Hindlimb muscle (tissue), 1 donor: ENCODE data around the gene TMEM183A. TPM values are rescaled to one million over a fixed set of nuclear protein-coding genes. Genes with fewer than 3 reads are reported as not detected.

Experiments
- DNase-seq: peaks from one replicate; pipeline ENCODE4 v3.0.0-alpha.2; 2013
- polyA plus RNA-seq: library from polyadenylated mRNA; unstranded; fragments of 120-200 nt; gene quantifications from one replicate; pipeline ENCODE4 v1.2.1, GENCODE V29; 2013; ENCODE audit not compliant: insufficient read length

The TMEM183A gene
- polyA plus RNA-seq, 1 donor: 35.5 TPM

DNA sequence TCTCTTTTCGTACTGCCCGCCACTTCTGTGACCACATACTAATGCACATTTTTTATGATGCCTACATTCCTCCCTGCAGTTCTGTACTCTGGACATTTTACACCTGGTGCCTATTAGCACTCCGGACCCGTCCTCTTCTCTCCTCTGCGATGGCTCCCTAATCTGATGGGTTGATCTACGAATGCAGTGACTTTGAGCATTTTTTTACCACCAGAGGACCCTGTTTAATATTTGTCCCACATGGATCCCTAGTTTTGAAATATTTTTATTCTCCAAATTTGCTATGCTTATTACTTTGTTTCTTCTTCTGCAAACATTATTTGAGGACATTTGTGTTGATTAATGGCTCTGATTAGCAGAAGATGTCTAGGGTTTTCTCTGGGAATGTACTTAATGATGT, 24.3 kb downstream of the TMEM183A start:
- no peak for DNase-seq

DNA sequence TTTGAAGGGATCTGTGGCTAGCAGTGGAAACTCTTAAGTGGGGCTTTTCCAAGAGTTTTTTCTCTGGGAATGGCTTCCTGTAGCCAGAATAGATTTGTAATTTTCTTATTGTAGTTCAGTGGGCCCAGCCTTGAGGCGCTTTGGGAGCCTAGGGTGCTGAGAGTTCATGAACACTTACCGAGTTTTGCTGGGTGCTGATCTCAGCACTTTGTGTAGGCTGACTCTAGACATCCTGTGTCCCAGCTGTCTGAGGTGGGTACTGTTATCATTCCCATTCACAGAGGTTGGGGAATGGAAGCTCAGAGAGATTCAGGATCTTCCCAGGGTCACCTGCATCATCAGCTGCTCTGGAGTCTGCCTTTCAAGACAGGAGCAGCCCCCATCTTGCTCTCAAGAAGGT, 26.1 kb downstream of the TMEM183A start:
- no peak for DNase-seq

DNA sequence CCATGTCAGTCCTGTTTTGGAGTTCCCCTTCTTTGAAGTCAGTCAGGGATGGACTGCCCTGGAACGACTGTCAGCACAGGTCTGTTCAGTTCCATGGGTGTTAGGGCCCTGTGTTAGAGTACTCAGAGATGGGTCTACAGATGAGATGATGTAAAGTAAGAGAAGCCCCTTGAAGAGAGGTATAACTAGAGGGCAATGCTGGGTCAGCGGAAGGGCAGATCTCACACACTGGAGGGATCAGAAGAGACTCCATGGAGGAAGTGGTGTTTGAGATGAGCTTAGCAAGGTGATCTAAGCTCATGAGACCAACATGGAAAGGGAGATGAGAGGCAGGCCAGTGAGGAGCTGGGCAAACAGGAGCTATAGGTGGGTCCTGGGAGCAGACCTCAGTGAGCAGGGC, 26.7 kb downstream of the TMEM183A start:
- DNase-seq: no peak

DNA sequence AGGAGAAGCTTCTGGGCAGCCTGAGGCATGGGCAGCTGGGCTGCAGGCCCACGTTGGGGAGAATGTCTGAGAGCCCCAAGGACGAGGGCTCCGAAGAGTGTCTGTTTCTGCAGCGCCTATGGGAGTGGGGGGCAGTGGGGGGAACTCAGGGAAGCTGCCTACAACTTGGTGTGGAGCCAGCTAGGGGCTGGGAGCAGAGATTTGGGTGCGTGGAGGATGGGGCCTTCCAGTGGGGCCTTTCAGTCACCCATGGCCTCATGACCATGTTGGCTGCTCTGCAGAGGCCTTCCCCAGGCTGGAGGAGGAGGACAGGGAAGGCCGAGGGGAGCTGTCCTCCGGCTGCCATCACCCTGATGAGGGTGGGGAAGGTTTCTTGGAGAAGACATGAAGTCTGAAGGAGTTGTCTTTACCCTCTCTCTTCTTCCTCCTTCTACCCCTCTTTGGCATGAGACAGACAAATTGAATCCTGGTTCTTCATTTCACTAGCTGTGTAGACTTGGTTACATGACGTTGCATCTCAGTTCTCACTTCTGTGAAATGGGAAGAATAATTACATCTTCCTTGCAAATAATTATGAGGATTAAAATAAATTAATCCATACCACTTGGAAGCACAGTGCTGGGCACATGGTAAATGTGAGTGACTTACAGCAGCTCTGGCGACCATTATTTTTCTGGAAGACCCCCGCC, 27.4 kb downstream of the TMEM183A start:
- DNase-seq: no peak

DNA sequence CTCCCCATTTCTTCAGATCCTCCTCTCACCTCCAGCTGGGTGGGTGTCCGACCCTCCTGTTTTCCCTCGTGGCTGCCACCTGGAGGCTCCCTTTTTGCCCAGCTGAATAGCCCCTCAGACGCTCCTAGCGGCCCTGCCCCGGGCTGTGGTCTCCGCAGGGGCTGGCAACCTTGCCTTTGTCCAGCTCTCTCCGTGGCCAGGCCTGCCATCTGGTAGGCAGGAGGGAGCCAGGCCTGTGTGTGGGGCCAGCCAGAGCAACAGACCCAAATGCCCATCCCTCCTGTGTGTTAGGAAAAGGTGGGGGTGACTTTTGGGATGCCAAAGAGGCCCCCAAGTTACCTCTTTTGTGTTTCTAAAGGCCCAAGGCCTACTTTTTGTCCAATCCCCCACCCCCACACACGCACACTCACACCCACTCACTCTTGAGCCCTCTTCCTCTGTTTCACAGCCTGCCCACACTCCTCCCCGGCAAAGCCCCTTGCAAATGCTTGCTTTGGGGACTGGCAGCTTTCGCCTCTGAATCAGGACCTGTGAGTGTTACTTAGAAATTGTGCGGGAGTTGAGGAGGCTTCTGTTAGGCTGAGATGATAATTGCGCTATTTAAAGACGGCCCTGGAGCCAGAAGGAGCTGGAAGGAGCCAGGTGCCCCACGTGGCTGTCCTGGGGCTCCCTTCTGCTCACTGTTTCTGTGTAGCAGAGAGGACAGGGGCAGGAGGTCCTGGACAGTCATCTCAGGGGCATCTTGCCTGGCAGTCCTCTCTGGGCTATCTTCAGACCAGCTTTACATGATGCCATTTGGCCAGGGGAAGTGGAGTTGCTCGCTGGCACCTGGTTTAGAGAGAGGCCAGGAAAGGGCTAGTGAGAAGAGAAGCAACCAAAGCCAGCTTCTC, 28.2 kb downstream of the TMEM183A start:
- DNase-seq: no peak

DNA sequence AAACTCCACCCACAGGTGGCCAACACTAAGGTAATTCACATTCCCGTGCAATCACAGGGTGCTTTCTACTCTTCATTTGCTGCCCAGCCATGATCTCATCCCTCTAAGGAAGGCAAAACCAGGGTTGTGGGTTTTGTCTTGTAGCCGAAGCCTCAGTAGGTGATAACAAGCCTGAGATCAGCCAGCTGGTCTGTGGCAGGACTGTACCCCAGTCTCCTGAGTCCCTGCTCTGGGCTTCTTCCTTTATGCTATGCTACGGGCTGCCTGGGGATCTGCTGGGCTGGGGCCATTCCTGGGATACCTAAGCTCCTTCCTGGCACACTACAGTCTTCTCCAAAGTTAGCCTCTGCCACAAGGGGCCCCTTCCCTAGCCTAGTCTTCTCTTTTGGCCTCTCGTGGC, 29.0 kb downstream of the TMEM183A start:
- DNase-seq: no peak

DNA sequence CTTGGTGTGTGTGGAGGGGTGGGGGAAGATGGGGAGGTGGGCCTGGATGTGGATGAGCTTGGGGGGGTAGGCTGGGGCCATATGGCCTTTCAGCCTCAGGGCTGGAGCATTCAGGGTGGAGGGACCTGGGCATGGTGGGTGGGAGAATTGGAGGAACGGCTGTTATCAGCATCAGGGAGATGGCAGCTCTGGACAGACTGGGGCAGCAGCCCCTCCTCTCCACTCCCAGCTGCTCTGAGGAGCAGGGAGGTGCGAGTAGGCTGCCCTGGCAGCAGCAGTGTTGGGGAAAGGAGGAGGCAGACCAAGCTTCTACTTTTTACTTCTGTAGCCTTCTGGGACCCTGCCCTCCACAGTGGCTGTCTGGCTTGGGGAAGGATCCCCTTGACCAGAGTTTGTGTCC, 29.4 kb downstream of the TMEM183A start:
- DNase-seq: no peak

DNA sequence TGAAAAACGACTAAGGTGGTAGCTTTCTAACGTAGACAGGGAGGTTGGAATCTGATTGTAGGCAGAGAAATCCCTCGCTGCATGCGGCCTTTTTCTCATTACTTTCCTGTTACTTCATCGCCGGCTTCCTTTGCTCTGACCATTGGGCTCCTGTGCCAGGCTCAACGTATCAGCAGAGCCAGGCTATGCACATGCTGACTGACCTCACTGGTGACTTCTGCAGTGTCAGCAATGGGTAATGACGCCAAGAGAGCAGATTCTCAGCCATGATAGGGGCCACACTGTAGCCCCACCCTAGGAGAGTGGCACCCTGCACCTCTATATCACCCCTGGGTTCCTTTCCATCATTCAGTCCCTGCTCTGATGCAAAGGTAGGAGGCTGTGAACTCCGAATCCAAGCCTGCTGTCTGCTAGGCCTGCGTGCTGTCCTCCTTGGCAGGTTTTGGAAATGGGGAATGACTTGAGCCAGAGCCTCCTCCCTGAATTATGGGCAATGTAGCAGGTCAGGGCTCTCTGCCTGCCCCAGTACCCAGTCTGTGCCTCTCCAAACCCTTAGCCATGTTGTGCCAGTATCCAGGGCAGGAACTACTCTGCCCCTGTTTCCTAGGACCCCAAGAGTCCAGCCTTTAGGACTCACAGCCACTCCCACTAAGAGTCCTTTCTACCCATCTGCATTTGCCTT, 30.5 kb downstream of the TMEM183A start:
- no peak for DNase-seq

DNA sequence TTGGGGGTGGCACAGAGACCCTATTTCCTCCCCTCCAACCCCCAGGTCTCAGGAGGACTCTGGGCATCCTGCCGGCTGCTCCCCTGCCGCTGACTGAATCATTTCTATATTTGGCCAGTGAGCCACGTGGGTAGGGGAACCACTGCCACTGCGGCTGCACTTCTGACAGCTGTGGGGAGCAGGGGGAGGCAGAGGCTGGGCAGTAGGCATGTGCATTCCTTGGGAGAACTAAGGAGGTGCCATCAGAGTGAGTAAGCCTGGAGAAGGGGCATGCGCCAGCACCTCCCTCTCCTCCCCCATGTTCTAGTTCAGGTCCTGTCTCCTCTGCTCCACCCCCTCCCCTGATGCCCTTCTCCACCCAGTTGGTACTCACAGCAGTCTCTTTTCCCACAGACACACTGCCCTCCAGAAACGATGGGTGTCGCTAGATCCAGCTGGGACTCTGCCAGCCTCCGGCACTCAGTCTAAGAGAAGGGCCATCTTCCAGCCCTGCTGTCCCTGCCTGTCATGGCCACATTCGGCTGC, 31.1 kb downstream of the TMEM183A start:
- peak; percentile 54 for DNase-seq

DNA sequence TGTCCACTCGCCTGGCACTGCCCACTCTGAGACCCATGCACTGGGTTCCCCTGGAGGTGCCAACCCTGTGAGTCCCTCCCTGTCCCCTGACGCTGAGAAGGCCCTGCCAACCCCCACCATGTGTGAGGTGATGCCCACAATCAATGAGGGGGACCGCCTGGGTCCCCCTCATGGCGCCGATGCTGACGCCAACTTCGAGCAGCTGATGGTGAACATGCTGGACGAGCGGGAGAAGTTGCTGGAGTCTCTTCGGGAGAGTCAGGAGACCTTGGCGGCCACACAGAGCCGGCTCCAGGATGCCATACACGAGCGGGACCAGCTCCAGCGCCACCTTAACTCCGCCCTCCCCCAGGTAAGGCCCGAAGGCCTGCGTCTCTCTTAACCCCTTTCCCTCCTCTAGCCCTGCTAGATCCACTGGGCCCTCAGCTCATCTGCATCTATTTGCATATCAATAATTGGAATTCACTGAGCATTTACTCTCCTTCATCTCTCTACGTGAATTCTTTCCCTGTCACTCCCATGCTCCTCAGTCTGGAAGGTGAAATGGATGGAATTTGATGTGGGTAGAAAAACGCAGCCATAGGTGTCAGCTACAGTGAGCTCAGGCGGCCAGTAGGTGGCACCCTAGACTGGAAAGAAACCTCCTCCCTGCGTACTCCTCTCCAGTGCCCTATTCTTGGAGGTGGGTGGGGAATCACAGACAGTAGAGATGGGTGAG, 31.9 kb downstream of the TMEM183A start:
- DNase-seq: peak; percentile 72

DNA sequence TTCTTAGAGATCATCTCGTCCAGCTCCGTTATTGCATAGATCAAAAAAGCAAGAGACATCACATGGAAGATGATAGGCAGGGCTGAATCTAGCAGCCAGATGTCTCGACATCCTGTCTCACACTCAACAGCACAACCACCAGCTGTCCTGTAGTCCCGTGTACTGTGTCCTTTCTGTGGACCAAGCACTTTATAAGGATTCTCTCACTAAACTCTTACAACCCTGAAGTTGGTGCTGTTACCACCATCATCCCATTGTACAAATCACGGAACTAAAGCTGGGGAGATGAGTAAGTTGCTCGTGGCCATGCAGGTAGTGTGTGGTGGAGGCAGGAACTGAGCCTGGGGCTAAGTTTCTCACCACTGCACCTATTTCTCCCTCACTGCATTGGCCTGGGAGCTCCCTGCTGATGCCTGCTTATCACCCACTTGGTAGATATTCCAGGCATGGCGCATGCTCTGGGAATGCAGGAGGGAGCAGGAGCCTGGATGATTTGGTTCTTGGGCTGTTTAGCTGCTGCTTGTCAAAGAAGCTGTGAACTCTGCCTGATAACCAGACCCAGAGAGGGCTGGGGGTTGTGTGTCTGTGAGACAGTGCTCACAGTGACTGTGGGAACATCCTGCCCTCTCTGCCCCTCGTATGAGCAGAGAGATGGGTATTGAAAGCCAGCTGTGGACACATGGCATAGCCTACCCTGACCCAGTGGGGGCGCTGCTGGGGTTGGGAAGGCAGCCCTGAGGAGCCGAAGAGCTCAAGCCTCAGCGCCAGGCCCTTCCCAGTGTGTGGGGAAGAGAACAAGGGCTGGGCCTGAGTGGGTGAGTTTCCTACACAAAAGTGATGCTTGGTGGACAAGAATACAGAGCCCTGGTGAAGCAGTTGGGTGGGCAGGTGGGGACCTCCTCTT, 32.7 kb downstream of the TMEM183A start:
- DNase-seq: no peak

DNA sequence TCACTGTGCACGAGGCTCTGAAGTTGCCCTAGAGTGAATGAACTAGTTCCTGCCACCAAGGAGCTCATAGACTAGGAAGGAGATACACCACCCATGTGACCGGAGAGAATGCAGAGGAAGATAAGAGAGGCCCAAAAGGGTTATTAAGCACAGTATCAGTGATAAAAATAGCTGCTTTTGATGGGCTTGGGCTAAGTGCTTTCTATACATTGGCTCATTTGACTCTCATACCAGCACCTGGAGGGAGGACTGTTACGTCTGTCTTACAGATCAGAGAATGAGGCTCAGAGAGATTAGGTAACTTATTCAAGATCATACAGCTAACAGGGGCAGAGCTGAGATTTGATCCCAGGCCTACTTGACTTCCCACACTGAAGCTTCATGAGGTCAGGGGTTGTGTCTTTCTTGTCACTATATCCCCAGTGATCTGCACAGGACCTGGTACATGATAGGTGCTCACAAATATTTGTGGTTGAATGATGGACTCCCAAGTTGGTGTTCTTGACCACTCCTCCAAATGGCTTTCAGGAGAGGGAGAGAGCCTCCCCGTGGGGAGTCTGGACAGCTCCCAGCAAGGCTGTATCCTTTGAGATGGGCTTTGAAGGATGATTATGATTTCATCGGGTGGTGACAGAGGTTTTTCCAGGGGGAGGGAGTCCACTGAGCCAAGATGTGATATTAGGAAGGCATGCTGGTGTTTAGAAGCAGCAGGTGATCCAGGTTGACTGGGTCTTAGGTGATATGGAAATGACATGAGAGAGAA, 33.5 kb downstream of the TMEM183A start:
- DNase-seq: no peak

DNA sequence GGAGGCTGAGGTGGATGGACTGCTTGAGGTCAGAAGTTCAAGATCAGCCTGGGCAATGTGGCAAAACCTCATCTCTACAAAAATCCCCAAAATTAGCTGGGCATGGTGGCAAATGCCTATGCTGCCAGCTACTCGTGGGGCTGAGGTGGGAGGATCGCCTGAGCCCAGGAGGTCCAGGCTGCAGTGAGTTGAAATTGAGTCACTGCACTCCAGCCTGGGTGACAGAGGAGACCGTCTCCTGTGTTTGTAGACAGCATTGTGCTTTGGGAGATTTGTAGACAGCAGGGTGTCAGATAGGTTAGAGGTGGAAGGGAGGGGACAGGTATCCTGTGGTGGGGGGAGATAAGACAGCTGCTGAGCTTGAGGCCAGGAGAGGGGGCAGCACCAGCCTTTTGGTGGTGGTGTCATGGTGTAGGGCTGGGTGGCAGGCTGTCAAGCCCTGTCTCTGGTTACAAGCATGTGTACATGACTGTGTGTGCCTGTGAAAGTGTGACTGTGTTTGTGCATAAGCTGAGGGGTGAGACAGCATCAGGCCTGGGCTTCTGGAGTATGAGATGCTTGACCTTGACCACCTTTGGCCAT, 34.3 kb downstream of the TMEM183A start:
- no peak for DNase-seq

DNA sequence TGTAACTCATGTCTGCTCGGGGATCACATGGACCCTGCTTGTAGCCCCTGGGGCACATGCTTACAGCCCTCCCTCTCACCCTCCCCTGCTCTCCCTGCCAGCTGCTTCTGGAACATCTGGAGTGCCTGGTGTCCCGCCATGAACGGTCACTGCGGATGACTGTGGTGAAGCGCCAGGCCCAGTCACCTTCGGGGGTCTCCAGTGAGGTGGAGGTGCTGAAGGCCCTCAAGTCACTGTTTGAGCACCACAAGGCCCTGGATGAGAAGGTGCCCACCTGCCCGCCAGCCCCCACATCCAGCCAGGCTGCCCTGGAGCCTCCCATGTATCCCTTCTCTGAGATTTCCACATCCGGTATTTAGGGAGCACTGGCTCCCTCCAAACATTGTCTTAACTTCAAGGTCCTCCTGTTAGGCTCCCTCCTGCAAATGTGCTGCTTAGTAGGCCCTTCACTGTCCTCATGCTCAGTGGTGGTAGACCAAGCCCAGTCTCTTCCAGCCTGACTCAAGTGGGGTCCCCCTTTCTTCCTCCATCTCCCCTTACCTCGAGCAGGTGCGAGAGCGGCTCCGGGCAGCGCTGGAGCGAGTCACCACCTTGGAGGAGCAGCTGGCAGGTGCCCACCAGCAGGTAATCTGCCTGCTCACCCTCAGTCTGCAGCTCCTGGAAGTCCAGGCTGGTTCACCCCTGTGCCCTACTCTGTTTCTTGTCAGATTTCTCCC, 36.8 kb downstream of the TMEM183A start:
- DNase-seq: no peak

DNA sequence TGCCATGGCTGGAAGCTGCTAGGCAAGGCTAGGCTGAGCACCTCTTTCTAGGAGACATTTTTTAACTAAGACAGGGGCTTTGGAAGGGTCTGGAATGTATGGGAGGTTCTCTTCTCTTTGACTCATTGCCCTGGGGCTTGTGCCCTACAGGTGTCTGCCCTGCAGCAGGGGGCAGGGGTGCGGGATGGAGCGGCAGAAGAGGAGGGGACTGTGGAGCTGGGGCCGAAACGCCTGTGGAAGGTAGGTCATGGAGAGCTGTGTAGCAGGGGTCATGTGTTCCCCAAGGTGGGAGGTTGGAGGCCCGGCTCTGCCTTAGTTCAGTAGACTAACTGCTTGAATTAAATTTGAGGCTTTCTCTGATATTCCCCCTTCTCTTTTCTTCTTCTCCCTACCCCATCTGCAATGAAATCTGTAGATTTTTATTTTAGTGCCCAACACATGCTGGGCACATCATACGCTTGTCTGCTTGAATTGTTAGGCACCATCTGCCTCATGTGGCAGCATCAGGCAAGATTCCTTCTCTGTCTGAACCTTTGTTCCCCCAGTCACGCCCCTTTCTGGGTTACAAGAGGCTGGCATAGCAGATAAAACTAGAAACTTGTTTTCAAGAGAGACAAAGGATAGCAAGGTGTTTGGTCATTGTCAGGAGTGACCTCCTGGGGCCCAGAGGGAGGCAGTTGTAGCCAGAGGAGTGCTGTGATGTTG, 37.5 kb downstream of the TMEM183A start:
- DNase-seq: no peak

DNA sequence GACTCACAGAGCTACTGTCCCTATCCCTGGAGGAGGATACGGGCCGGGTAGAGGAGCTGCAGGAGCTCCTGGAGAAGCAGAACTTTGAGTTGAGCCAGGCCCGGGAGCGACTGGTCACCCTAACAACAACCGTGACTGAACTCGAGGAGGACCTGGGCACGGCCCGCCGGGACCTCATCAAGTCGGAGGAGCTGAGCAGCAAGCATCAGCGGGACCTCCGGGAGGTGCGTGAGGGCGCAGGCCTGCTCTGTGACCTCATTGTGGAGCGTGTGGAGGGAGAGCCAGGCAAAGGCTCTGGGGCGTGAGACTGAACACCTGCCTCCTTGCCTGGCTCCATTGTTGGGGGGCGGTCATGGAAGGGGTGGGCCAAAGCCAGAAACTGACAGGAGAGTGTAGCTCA, 38.2 kb downstream of the TMEM183A start:
- no peak for DNase-seq

DNA sequence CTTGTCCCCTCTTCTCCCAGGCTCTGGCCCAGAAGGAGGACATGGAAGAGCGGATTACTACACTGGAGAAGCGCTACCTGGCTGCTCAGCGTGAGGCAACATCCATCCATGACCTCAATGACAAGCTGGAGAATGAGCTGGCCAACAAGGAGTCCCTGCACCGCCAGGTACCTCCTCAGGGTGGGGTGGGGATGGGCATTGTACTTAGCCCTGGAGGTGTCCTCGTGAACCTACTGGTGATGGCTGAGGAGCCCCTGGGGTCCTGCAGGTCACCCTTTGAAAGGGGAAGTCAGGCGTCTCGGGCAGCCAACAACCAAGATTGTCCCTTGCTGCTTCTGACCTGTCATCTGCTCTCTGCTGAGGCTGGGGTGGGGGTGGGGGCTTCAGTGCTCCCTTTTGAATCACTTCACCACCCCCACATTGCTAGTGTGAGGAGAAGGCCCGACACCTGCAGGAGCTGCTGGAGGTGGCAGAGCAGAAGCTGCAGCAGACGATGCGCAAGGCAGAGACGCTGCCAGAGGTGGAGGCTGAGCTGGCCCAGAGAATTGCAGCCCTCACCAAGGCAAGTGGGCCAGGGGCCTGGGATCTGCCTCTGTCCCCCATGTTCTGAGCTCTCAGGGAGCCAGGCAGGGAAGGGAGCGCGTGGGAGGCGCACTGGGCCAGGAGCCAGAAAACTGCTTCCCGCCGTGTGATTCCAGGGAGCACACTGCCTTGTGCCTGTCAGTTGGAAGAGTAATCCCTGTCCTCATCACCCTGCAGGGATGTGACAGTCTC, 38.8 kb downstream of the TMEM183A start:
- DNase-seq: no peak

DNA sequence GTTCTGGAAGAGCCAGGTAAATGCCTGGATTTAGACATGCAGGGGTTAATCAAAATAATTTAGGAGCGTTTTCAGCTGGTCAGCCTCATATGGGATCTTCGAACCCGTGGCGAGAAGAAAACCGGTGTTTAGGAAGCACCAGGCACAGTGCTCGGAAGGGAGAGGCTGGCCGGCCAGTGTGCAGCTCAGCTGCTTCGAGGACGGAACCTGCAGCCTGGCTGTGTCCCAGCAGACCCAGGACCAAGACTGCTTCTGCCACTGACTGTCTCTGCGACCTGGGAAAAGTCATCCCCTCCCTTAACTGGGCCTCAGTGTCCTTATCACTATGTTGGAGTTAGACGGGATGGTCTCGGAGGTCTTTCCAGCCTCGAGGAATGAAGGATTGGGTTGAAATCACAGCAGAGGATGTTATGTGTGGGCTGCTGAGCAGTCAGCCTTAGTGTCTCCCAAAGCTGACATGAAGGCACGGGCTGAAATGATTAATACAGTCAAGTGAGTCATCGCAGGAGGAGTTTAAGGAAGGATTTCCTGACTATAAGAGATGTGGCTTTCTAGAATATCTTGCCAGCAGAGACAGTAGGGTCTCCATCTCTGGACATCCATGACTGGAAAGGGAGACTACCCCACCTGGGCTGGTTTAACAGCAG, 39.9 kb downstream of the TMEM183A start:
- DNase-seq: no peak
